Pancreas (tissue), 10 donors: ENCODE results near the gene SAV1. TPM values are rescaled to one million over a fixed set of nuclear protein-coding genes. Genes with fewer than 3 reads are reported as not detected.
"Not testable (repeated sequence)": the region's sequence is repeated elsewhere in the genome, so short reads cannot be mapped to it uniquely, and the experiment has no call there.

Experiments
- ATAC-seq, 4 donors: fragments of 200-7000 bp; cut with Tn5 transposase; one replicate each; pipeline versions ENCODE4 v1.8.0 to v1.9.1; 2020; ENCODE audit warnings: mild to moderate bottlenecking in 4 of 4, moderate library complexity in 4 of 4
- DNase-seq, 6 donors: peaks; one replicate each; pipeline ENCODE4 v3.0.0-alpha.2; 2020
- FAIRE-seq: peaks from 2 replicates; lab custom pipeline; 2012; peaks lifted over from hg19 to GRCh38; lab: Jason Lieb, UNC
- H3K27ac ChIP-seq, 4 donors: fragments of 200-600 bp; sonication (generic); 1 replicate in 3 of 4; 2 replicates in 1 of 4; pipeline versions ENCODE4 v1.5.0 to v1.8.0; 2020
- H3K27me3 ChIP-seq, 4 donors: fragments of 200-600 bp; one replicate each; pipeline ENCODE4 v1.8.0; 2021
- H3K36me3 ChIP-seq, 3 donors: fragments of 200-600 bp; sonication (generic) in 1 of 3; one replicate each; pipeline versions ENCODE4 v1.5.0 to v1.8.0; 2020 to 2021
- H3K4me1 ChIP-seq, 3 donors: fragments of 200-600 bp; one replicate each; pipeline ENCODE4 v1.8.0; 2021
- H3K4me3 ChIP-seq, 4 donors: fragments of 200-600 bp; sonication (generic) in 2 of 4; one replicate each; pipeline versions ENCODE4 v1.5.0 to v1.8.0; 2020 to 2021
- H3K9me3 ChIP-seq, 4 donors: fragments of 200-600 bp; one replicate each; pipeline ENCODE4 v1.8.0; 2021
- CTCF ChIP-seq, 4 donors: fragments of 200-600 bp; sonication (generic) in 3 of 4; IDR thresholded peaks; one replicate each; pipeline versions ENCODE4 v1.5.0 to v1.8.0; 2021; ENCODE audit warnings: antibody characterized with exemption in 4 of 4
- WGBS, 2 donors: extraction: QIAGEN DNeasy Blood & Tissue Kit; methylation state at CpG; one replicate each; pipeline ENCODE4 v1.1.7; 2013; 5-methylcytosine and 5-hydroxymethylcytosine counted together
- intact Hi-C, 3 donors: fragments of 100-400 bp; cut with DNase I; formaldehyde crosslinking; loops; one replicate each; pipeline versions ENCODE4 v1.11.1 to v1.14.2; 2022
- polyA plus RNA-seq, 2 donors: library from polyadenylated mRNA; stranded (reverse); fragments of 200-250 nt; gene quantifications; one replicate each; pipeline ENCODE4 v1.2.3, GENCODE V29; 2013
- total RNA-seq, 6 donors: library from RNA; stranded (reverse); fragmentation: NEBNext Ultra II Directional in 4 of 6; extraction: Animal tissue kit (Norgen Biotek cat#: 25700) in 4 of 6; gene quantifications; one replicate each; pipeline versions ENCODE4 v1.2.1 to v1.2.4, GENCODE V29; 2021 to 2023
- donor health status: healthy with polysubstance abuse.
- donor health status: DM: no; HTN: no; CAD: no; lungs with moderate emphysema.
- donor health status: DM: no; HTN: no; CAD: no.
- donor health status: control.
- donor health status: control.
- donor health status: Bipolar disorder and iron deficiency.
- donor health status: DM: yes; HTN: yes; CAD: no.
- donor health status: DM: no; HTN: no; CAD: no.
- donor health status: DM: no; HTN: no; CAD: no.
- donor health status: DM: yes; HTN: yes; CAD: no.

Gene SAV1
- total and polyA plus RNA-seq, 8 donors = 14.8 to 49.2 (median 35.3) TPM

GRCh38 chr14:50666772-50667683 is 1.1 kb downstream of the SAV1 start:
- TF ChIP-seq CTCF (IDR thresholded peaks at IDR 0.05) = no peak
- peak overlapping the region; percentile 92 to 99 (median 98) for H3K27ac ChIP-seq
- peak; percentile 36 to 52 (median 49) for ATAC-seq
- H3K9me3 ChIP-seq = no peaks in the 10 kb centered on the region
- peak overlapping the region; percentile 68 to 96 (median 89) for H3K4me3 ChIP-seq
- 1% methylated on average over 20 of the region's 20 CpGs for WGBS, 2 donors
- no peaks in the 10 kb centered on the region for H3K27me3 ChIP-seq
- no peak for FAIRE-seq
- intact Hi-C loops = no loop called here
- peaks cover 0 to 12% (median 0%) of the 10 kb centered on the region in 3 donors for H3K36me3 ChIP-seq
- H3K4me1 ChIP-seq = peaks cover 4 to 16% (median 11%) of the 10 kb centered on the region in 3 donors
- peak in 3 of 6 donors; percentile 34 to 55 (median 45) for DNase-seq

GRCh38 chr14:50665300-50665699 is 2.8 kb downstream of the SAV1 start:
- intact Hi-C loops, H3K27me3 ChIP-seq, H3K9me3 ChIP-seq, DNase-seq, ATAC-seq: not testable (repeated sequence)
- Histone ChIP-seq H3K27ac (peak overlapping the region in 2 of 4 donors; percentile 98 to 99), H3K36me3 (peaks cover 0 to 19% (median 3%) of the 10 kb centered on the region in 3 donors), H3K4me3 (peak overlapping the region in 3 of 4 donors; percentile 68 to 96 (median 95)), H3K4me1 (peaks cover 5 to 29% (median 22%) of the 10 kb centered on the region in 3 donors)
- FAIRE-seq = peak; percentile 37
- 43 to 50% methylated on average over 5 of the region's 5 CpGs for WGBS, 2 donors

GRCh38 chr14:50664579-50664978 is 3.5 kb downstream of the SAV1 start:
- FAIRE-seq, DNase-seq, intact Hi-C loops, H3K27me3 ChIP-seq, H3K27ac ChIP-seq, ATAC-seq, H3K9me3 ChIP-seq: not testable (repeated sequence)
- Histone ChIP-seq H3K4me1 (peaks cover 11 to 36% (median 27%) of the 10 kb centered on the region in 3 donors), H3K36me3 (peaks cover 0 to 19% (median 3%) of the 10 kb centered on the region in 3 donors), H3K4me3 (peak overlapping the region in 1 of 4 donors; percentile 68)
- WGBS, 2 donors = 67 to 97% methylated on average over 2 of the region's 2 CpGs

- H3K27ac ChIP-seq = peak overlapping the region; percentile 7 to 75 (median 44)
- no peaks in the 10 kb centered on the region for H3K27me3 ChIP-seq
- H3K4me1 ChIP-seq = peaks cover 26 to 51% (median 45%) of the 10 kb centered on the region in 3 donors
- WGBS, 2 donors = 43 to 52% methylated on average over 6 of the region's 6 CpGs
- FAIRE-seq (no peak), DNase-seq (peak in 5 of 6 donors; percentile 42 to 72 (median 67)), ATAC-seq (peak; percentile 75 to 83 (median 78))
- H3K9me3 ChIP-seq = no peaks in the 10 kb centered on the region
- peaks cover 0 to 14% (median 3%) of the 10 kb centered on the region in 3 donors for H3K36me3 ChIP-seq
- no peak for TF ChIP-seq CTCF (IDR thresholded peaks at IDR 0.05)
- intact Hi-C loops = no loop called here
- no peak overlapping the region for H3K4me3 ChIP-seq
These were observed 8.7 kb downstream of the SAV1 start for GRCh38 chr14:50659327-50659974.

- peak overlapping the region in 3 of 4 donors; percentile 14 to 75 (median 72) for H3K27ac ChIP-seq
- peak in 1 of 6 donors; percentile 41 for DNase-seq
- no peaks in the 10 kb centered on the region for H3K27me3 ChIP-seq
- peaks cover 26 to 48% (median 45%) of the 10 kb centered on the region in 3 donors for H3K4me1 ChIP-seq
- ATAC-seq = peak; percentile 58 to 76 (median 68)
- no peak for TF ChIP-seq CTCF (IDR thresholded peaks at IDR 0.05)
- H3K9me3 ChIP-seq = no peaks in the 10 kb centered on the region
- peaks cover 0 to 10% (median 3%) of the 10 kb centered on the region in 3 donors for H3K36me3 ChIP-seq
- FAIRE-seq = no peak
- no peak overlapping the region for H3K4me3 ChIP-seq
- WGBS, 2 donors = 8 to 9% methylated on average over 6 of the region's 6 CpGs
- intact Hi-C loops = no loop called here
These were observed 9.9 kb downstream of the SAV1 start for GRCh38 chr14:50658203-50658602.
